NCI-H510A treated with DMSO at 0.1 percent for 48 hours (cell line): ENCODE results near the gene KDELR1.
A peak's percentile ranks its signal among the peaks of the same experiment; 100 is the strongest.

Source experiments
- DNase-seq: peaks from one replicate; lab custom pipeline; 2025; lab: John Stamatoyannopoulos, UW

The KDELR1 gene

GRCh38 chr19:48342414-48342738 lies 49.0 kb downstream of the KDELR1 start:
- no peak for DNase-seq

GRCh38 chr19:48341515-48342413 lies 49.6 kb downstream of the KDELR1 start:
- DNase-seq: no peak

GRCh38 chr19:48340995-48341394 lies 50.4 kb downstream of the KDELR1 start:
- DNase-seq: no peak

GRCh38 chr19:48338802-48339503 lies 52.4 kb downstream of the KDELR1 start:
- no peak for DNase-seq

GRCh38 chr19:48338253-48338755 lies 53.0 kb downstream of the KDELR1 start:
- no peak for DNase-seq

- peak; percentile 88 for DNase-seq
These were observed 57.6 kb downstream of the KDELR1 start for GRCh38 chr19:48333467-48334384.

GRCh38 chr19:48332662-48333466 lies 58.5 kb downstream of the KDELR1 start:
- DNase-seq: peak; percentile 98
